Skin epidermis (tissue), 12 donors: ENCODE results near the gene ADCY6.

ENCODE experiments used
- H3K27ac ChIP-seq, 21 experiments: fragments of 200-600 bp; sonication (generic) in 11 of 21; one replicate each; pipeline ENCODE4 v1.5.0; 2020; ENCODE audit warnings: mild to moderate bottlenecking in 3 of 21, inconsistent platforms in 2 of 21, moderate library complexity in 2 of 21
- H3K4me3 ChIP-seq, 7 experiments: fragments of 200-600 bp; sonication (generic) in 2 of 7; one replicate each; pipeline ENCODE4 v1.5.0; 2020; ENCODE audit warnings: inconsistent platforms in 2 of 7, mild to moderate bottlenecking in 2 of 7, moderate library complexity in 1 of 7

ADCY6 gene

GRCh38 chr12:48816143-48816854 is 27.4 kb upstream of the ADCY6 start:
- Histone ChIP-seq H3K27ac (peak overlapping the region in 13 of 21 experiments; percentile 33 to 93 (median 82)), H3K4me3 (peak overlapping the region in 6 of 7 experiments; percentile 56 to 95 (median 67))

- Histone ChIP-seq H3K4me3 (peak overlapping the region; percentile 56 to 95 (median 71)), H3K27ac (peak overlapping the region; percentile 0 to 93 (median 82))
These were observed 26.5 kb upstream of the ADCY6 start for GRCh38 chr12:48815126-48816110.

GRCh38 chr12:48814262-48815125 is 25.6 kb upstream of the ADCY6 start:
- Histone ChIP-seq H3K4me3 (peak overlapping the region; percentile 56 to 95 (median 71)), H3K27ac (peak overlapping the region; percentile 0 to 93 (median 82))

GRCh38 chr12:48813465-48814261 is 24.8 kb upstream of the ADCY6 start:
- H3K4me3 ChIP-seq = peak overlapping the region; percentile 56 to 95 (median 71)
- H3K27ac ChIP-seq = peak overlapping the region in 18 of 21 experiments; percentile 0 to 93 (median 82)

DNA sequence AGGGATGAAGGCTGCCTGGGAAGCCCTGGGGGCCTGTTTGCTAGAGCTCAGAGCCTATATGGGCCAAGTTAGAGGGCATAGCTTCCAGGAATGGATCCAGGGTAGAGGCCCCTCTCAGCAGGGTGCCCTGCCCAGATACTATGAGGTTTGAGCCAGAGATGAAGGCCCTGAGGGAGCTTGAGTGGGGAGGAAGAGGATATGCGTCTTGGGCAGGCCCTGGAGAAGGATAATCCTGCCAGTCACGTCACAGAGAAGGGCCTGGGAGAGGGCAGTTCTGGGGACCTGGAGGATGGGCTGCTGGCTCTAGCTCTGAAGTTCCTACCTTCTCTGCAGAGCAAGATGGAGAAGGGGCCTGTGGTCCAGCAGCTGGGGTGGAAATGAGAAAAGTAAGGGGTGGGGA is 23.5 kb upstream of the ADCY6 start:
- Histone ChIP-seq H3K27ac (peak overlapping the region in 1 of 21 experiments; percentile 39), H3K4me3 (no peak overlapping the region)

GRCh38 chr12:48811437-48812090 is 22.7 kb upstream of the ADCY6 start:
- peak overlapping the region in 1 of 21 experiments; percentile 18 for H3K27ac ChIP-seq

DNA sequence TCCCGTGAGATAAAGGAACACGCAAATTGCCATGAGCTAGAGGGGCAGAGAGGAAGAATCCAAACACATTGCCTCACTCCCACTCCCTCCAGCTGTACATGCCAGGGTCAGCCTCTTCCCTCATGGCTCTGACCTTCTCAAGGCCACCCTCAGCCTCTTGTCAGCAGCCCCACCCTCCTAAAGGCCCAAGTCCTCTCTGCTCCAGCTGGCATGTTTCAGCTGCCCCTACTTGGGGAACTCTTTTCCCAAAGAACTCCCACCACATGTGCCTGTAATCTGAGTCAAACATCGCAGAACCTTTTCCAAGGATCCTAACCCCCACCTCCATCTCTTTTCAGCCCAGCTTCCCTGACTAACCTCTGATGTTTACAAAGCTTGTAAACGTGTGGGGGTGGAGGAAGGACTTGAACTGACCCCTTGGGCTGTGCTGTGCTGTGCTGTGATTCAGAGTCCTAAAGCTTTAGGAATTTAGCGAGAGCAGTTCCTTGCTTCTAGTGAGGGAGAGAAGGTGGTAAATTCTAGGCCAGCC is 22.1 kb upstream of the ADCY6 start:
- Histone ChIP-seq H3K27ac (peak overlapping the region in 1 of 21 experiments; percentile 18), H3K4me3 (no peak overlapping the region)

More at GRCh38 chr12:48811437-48812090, 22.7 kb upstream of the ADCY6 start:
- H3K4me3 ChIP-seq = no peak overlapping the region

DNA sequence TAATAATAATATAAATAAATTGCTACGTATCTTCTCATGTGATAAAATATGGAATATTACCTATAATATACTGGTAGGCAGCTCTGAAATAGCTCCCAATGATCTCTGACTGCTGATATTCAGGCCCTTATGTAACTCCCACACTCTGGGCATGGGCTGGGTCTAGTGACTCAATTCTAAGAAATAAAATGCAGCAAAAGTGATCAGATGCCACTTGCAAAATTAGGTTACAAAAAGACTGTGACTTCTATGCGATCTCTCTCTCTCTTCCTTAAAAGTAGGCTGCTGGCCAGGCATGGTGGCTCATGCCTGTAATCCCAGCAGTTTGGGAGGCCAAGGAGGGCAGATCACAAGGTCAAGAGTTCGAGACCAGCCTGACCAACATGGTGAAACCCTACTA is 19.1 kb upstream of the ADCY6 start:
- no peak overlapping the region for H3K27ac ChIP-seq
- no peak overlapping the region for H3K4me3 ChIP-seq

DNA sequence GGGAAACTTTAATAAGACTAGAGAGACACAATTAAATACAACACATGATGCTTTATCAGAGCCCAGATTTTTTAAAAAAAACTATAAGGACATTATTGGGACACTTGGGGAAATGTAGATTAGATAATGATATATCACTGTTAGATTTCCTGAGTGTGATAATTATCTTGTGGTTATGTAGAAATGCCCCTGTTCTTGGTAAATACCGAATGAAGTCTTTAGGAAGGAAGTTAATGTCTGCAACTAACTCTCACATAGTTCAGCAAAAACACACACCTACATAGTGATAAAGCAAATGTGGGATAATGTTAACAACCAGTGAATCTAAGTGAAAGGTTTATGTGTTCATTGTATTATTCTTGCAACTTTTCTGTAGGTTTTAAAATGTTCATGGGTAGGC is 14.8 kb upstream of the ADCY6 start:
- H3K4me3 ChIP-seq = no peak overlapping the region
- no peak overlapping the region for H3K27ac ChIP-seq

DNA sequence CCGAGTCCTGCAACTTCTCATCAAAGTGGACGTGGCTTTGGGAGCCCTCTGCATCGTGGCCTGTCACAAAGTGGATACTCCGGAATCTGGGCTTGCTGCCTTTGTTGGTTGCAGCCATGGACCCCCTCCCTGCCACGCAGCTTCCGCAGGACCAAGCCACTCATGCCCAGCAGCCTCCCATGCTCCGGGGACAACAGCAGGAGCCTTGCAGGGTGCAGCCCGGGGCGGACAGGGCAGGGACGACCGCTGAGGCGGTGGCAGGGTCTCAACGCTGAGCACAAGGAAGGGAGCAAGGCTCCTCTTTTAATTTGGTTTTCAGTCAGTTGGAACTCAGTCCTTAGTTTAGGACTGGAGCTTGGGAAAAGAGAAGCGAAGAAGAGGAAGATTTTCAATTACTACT is 12.1 kb upstream of the ADCY6 start:
- Histone ChIP-seq H3K27ac (no peak overlapping the region), H3K4me3 (no peak overlapping the region)

DNA sequence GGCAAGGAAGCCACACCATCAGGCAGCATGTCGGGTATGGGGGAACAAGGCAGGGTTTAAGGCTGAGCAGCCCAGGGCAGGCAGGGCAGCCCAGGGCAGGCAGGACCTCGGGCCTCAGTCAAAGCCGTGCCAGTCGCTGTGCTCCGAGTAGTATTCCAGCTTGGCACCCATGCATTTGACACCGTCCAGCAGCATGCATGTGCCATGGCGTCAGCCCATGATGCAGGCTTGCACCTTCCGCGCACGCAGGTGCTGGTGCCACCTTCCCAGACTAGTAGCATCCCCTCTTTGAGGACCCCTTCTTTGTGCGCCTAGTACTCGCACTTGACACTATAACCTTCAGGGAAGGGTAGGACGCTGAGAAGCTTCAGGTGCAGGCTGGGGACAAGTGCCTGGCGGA is 11.6 kb upstream of the ADCY6 start:
- no peak overlapping the region for H3K4me3 ChIP-seq
- no peak overlapping the region for H3K27ac ChIP-seq

DNA sequence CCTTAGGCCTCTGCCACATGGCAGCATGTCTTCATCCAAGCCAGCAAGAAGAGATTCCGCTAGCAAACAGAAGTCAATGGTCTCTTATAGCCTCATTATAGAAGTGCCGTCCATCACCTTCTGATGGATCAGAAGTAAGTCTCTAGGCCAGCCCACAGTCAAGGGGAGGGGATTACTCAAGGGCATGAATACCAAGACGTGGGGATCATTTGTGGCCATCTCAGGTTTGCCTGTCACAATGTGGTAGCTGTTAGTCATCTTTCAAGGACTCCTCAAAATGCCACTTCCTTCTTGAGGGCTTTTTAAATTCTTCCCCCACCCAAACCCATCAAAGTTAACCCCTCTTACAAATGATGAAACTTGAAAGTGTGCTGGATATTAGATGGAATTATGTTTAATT is 8.1 kb upstream of the ADCY6 start:
- Histone ChIP-seq H3K4me3 (no peak overlapping the region), H3K27ac (no peak overlapping the region)

GRCh38 chr12:48795550-48796455 is 6.9 kb upstream of the ADCY6 start:
- H3K4me3 ChIP-seq = no peak overlapping the region
- no peak overlapping the region for H3K27ac ChIP-seq

- H3K27ac ChIP-seq = peak overlapping the region in 1 of 21 experiments; percentile 21
These were observed 6.0 kb upstream of the ADCY6 start for GRCh38 chr12:48794870-48795269.

DNA sequence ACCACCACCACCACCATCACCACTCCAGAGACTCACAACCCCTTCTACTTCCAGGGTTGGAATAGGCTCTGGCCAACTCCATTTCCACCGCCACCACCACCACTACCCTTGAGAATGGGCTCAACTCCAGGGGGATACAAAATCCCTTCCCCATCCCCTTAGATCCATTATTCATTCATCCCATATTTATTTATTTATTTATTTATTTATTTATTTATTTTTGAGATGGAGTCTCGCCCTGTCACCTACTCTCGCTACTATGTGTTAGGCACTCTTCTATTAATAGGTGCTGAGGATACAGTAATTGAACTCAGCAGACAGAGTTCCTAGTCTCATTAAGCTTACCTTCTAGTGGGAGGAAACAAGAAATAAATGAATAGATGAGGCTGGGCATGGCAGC is 4.8 kb upstream of the ADCY6 start:
- Histone ChIP-seq H3K27ac (no peak overlapping the region), H3K4me3 (no peak overlapping the region)

More at GRCh38 chr12:48794870-48795269, 6.0 kb upstream of the ADCY6 start:
- no peak overlapping the region for H3K4me3 ChIP-seq

DNA sequence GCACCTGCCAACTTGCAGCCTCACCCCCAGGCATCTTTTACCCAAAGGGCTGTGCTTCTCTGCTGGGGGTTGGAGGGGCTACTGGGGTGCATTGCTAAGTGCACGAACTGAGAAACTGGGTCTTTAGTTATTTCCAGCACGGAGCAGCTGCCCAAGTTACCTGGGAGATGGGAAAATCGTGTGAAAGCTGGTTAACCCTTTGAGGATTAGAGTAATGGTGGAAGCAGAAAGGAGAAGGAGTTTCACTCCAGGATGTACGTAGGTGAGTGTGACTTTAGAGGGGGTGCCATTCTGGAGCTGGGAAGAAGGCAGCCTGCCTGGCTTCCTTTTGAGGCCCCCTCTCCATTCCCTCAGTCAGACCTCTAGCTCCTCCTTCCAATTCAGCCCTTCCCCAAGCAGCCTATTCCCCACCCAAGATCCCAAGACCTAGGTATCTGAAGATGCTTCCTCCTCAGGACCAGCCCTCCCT is 1.0 kb upstream of the ADCY6 start:
- Histone ChIP-seq H3K27ac (peak overlapping the region in 12 of 21 experiments; percentile 69 to 92 (median 83)), H3K4me3 (peak overlapping the region; percentile 53 to 83 (median 67))

DNA sequence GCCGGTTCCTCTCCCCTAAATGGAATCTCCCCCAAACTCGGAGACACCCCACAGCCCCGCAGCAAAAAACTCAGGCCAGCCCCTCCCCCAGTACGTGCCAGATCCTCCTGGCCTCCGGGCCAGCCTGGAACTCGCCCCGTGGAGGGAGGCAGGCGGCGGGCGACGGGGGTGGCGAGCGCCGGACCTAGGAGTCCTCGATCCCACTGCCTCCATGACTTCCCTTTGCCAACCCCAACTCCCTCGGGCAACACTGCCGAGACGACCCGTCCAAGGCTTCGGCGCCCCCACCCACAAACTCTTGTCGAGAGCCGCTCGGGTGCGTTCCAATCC is 400 bp downstream of the ADCY6 start:
- H3K27ac ChIP-seq = peak overlapping the region in 19 of 21 experiments; percentile 25 to 94 (median 77)
- H3K4me3 ChIP-seq = peak overlapping the region; percentile 53 to 83 (median 67)
